Measurements from ENCODE around the gene AFDN.

Gene AFDN

GRCh38 chr6:168018664-168019063 is 192.0 kb downstream of the AFDN start:
- no peak for DNase-seq (ENCODE audit: low read depth in 2 of 2)

GRCh38 chr6:168020242-168020641 is 193.5 kb downstream of the AFDN start:
- DNase-seq (ENCODE audit: low read depth in 2 of 2), result no peak

- DNase-seq (ENCODE audit: low read depth in 2 of 2), result no peak
Observed at GRCh38 chr6:168021581-168021980, 194.9 kb downstream of the AFDN start.

Data from stimulated activated CD8-positive, alpha-beta memory T cell treated with anti-CD3 and anti-CD28 coated beads, Interleukin-7, amount 100 ng/mL, for 4 hours (primary cell).